Upper lobe of left lung (tissue), 4 donors: ENCODE measurements around the gene PTPRQ.

ENCODE experiments used
- CTCF ChIP-seq, 6 experiments: fragments of 450-650 bp in 4 of 6; fragments of 200-600 bp in 2 of 6; sonication (generic) in 2 of 6; IDR thresholded peaks; one replicate each; pipeline ENCODE4 v1.5.1; 2016 to 2019; ENCODE audit warnings: antibody characterized with exemption in 6 of 6
- EP300 ChIP-seq, 4 donors: sonication (generic); formaldehyde crosslinking; IDR thresholded peaks; one replicate each; pipeline ENCODE4 v1.5.1; 2017; ENCODE audit warnings: antibody characterized with exemption in 4 of 4, control low read depth in 2 of 4
- POLR2A ChIP-seq, 4 donors: fragments of 450-650 bp; IDR thresholded peaks; one replicate each; pipeline ENCODE4 v1.5.1; 2016 to 2017; ENCODE audit warnings: antibody characterized with exemption in 4 of 4, mild to moderate bottlenecking in 2 of 4
- POLR2AphosphoS5 ChIP-seq, 2 donors: sonication (generic); formaldehyde crosslinking; IDR thresholded peaks; one replicate each; pipeline ENCODE4 v1.5.1; 2017; ENCODE audit warnings: antibody characterized with exemption in 2 of 2

GRCh38 chr12:80701388-80701787, 257.4 kb downstream of the PTPRQ start:
- TF ChIP-seq CTCF (IDR thresholded peaks at IDR 0.05) = no peak
- TF ChIP-seq POLR2AphosphoS5 (IDR thresholded peaks at IDR 0.05) = no peak
- no peak for TF ChIP-seq POLR2A (IDR thresholded peaks at IDR 0.05)
- no peak for TF ChIP-seq EP300 (IDR thresholded peaks at IDR 0.05)
